Measurements from ENCODE around the gene NOL7. TPM values are rescaled to one million over a fixed set of nuclear protein-coding genes. Genes with fewer than 3 reads are reported as not detected.

NOL7 gene
- total and polyA plus RNA-seq, 9 of the 15 experiments (the other 6 are each of a cell fraction or from before 2014, with no cell fraction given): 19.4 to 235 (median 157) TPM

DNA sequence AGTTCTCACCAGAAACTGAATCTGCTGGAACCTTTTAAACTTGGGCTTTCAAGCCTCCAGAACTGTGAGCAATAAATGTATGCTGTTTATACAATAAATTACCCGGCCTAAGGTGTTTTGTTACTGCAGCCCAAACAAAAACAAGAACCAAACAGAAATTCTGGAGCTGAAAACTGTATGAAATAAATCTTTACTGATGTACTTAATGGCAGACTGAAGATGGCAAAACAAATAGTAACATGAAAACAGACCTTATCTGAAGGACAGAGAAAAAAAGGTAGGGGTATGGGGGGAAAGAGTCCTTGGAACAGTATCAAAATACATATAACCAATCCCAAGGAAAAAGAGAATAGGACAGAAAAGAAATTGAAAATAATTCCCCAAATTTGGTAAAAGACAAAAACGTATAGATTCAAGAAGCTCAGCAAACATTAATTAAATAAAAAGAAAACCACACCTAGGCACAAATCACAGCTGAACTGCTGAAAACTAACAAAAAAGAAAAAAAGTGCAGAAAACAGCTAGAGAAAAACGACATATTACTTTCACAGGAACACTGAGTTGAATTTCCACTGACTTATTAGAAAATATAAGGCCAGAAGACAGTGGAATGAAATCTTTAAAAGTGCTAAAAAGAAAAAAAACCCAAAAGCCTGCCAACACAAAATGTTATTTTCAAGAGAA, 47.7 kb downstream of the NOL7 start (continued):
- no peak for TF ChIP-seq ZNF655 (CRISPR knock-in tag; IDR thresholded peaks at IDR 0.05)
- TF ChIP-seq RERE (CRISPR knock-in tag; IDR thresholded peaks at IDR 0.05; ENCODE audit: borderline replicate concordance): no peak
- no peak for TF ChIP-seq ZNF143 (CRISPR knock-in tag; IDR thresholded peaks at IDR 0.05)
- TF ChIP-seq SOX6 (IDR thresholded peaks at IDR 0.05): no peak
- TF ChIP-seq, protein P1, sequence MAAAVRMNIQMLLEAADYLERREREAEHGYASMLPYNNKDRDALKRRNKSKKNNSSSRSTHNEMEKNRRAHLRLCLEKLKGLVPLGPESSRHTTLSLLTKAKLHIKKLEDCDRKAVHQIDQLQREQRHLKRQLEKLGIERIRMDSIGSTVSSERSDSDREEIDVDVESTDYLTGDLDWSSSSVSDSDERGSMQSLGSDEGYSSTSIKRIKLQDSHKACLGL (CRISPR knock-in tag; IDR thresholded peaks at IDR 0.05; ENCODE audit: borderline replicate concordance, poor library complexity, severe bottlenecking): no peak
- no peak for TF ChIP-seq ASH1L (IDR thresholded peaks at IDR 0.05; ENCODE audit: borderline replicate concordance, low read depth, partially characterized antibody)
- TF ChIP-seq SRSF1 (IDR thresholded peaks at IDR 0.05; ENCODE audit: low read depth, low read length): no peak
- TF ChIP-seq, protein P2, sequence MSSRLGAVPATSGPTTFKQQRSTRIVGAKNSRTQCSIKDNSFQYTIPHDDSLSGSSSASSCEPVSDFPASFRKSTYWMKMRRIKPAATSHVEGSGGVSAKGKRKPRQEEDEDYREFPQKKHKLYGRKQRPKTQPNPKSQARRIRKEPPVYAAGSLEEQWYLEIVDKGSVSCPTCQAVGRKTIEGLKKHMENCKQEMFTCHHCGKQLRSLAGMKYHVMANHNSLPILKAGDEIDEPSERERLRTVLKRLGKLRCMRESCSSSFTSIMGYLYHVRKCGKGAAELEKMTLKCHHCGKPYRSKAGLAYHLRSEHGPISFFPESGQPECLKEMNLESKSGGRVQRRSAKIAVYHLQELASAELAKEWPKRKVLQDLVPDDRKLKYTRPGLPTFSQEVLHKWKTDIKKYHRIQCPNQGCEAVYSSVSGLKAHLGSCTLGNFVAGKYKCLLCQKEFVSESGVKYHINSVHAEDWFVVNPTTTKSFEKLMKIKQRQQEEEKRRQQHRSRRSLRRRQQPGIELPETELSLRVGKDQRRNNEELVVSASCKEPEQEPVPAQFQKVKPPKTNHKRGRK (tag; IDR thresholded peaks at IDR 0.05): no peak
- no peak for TF ChIP-seq RNF2 (IDR thresholded peaks at IDR 0.05)
- TF ChIP-seq, protein P3, sequence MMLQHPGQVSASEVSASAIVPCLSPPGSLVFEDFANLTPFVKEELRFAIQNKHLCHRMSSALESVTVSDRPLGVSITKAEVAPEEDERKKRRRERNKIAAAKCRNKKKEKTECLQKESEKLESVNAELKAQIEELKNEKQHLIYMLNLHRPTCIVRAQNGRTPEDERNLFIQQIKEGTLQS (IDR thresholded peaks at IDR 0.05): no peak
- TF ChIP-seq, protein P3 (CRISPR knock-in tag; conservative IDR thresholded peaks at IDR 0.05): no peak
- TF ChIP-seq, protein P4, sequence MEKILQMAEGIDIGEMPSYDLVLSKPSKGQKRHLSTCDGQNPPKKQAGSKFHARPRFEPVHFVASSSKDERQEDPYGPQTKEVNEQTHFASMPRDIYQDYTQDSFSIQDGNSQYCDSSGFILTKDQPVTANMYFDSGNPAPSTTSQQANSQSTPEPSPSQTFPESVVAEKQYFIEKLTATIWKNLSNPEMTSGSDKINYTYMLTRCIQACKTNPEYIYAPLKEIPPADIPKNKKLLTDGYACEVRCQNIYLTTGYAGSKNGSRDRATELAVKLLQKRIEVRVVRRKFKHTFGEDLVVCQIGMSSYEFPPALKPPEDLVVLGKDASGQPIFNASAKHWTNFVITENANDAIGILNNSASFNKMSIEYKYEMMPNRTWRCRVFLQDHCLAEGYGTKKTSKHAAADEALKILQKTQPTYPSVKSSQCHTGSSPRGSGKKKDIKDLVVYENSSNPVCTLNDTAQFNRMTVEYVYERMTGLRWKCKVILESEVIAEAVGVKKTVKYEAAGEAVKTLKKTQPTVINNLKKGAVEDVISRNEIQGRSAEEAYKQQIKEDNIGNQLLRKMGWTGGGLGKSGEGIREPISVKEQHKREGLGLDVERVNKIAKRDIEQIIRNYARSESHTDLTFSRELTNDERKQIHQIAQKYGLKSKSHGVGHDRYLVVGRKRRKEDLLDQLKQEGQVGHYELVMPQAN (IDR thresholded peaks at IDR 0.05; ENCODE audit: borderline replicate concordance): peak; percentile 59; the same call in 1 of the 2 replicates
- TF ChIP-seq ZNF431 (CRISPR knock-in tag; IDR thresholded peaks at IDR 0.05): no peak
- no peak for TF ChIP-seq ZNF253 (CRISPR knock-in tag; conservative IDR thresholded peaks at IDR 0.05)
- TF ChIP-seq STAT5A (IDR thresholded peaks at IDR 0.05; ENCODE audit: borderline replicate concordance, low read length): no peak
- TF ChIP-seq ZNF561 (CRISPR knock-in tag; conservative IDR thresholded peaks at IDR 0.05): no peak
